ENCODE results near the gene ANO8.
A peak's percentile ranks its signal among the peaks of the same experiment; 100 is the strongest.
"Not testable (repeated sequence)": the region's sequence is repeated elsewhere in the genome, so short reads cannot be mapped to it uniquely, and the experiment has no call there.

The ANO8 gene

DNA sequence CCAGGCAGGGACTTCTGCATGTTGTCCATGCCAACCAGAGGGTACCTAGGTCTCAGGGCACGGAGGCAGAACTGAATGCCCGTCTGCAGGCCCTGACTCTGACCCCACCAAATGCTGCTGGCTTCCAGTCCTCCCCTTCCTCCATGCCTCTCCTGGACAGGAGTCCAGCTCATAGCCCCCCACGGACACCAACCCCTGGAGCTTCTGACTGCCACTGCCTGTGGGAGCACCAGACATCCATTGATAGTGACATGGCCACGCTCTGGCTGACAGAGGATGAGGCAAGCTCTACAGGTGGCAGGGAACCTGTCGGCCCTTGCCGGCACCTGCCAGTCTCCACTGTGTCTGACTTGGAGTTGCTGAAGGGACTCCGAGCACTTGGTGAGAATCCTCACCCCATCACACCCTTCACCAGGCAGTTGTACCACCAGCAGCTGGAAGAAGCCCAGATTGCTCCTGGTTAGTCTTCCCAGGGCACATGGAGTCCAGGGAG, 51.1 kb downstream of the ANO8 start:
- TF ChIP-seq SUZ12 (IDR thresholded peaks at IDR 0.05), result no peak
- ChIA-PET CTCF (interaction anchor here (0.7 to 1.1 kb wide), 2 partner anchors 17 to 49 kb away, joined by 3 to 5 read pairs; partner anchors contain the start of gene BABAM1), POLR2A (no interaction called here)
- DNase-seq (ENCODE audit: extremely low spot score), result no peak

DNA sequence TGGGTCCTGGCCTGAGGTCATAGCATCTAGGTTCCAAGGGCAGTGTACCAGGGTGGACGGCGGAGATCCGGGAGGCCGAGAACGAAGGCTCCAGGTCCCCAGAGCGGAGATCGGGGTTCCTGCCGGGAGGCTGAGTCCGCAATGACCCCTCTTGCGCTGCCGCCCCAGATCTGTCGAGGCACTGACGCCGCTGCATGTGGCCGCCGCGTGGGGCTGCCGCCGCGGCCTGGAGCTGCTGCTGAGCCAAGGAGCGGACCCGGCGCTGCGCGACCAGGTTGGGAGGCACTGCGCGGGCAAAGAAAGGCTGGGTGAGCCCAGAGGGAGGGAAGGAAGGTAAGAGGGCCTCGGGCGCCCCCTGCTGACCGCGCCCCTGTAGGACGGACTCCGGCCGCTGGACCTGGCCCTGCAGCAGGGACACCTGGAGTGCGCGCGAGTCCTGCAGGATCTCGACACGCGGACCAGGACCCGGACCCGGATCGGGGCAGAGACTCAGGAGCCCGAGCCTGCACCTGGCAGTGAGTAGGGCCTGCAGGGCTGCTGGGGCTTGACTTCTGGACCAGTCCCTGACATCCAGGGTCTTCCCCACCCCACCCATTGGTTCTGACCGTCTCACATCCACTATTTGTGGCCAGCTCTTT, 52.0 kb downstream of the ANO8 start:
- POLR2A ChIA-PET, result no interaction called here
- TF ChIP-seq, protein P1, sequence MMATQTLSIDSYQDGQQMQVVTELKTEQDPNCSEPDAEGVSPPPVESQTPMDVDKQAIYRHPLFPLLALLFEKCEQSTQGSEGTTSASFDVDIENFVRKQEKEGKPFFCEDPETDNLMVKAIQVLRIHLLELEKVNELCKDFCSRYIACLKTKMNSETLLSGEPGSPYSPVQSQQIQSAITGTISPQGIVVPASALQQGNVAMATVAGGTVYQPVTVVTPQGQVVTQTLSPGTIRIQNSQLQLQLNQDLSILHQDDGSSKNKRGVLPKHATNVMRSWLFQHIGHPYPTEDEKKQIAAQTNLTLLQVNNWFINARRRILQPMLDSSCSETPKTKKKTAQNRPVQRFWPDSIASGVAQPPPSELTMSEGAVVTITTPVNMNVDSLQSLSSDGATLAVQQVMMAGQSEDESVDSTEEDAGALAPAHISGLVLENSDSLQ (IDR thresholded peaks at IDR 0.05), result no peak
- peak; percentile 75 for TF ChIP-seq L3MBTL2 (conservative IDR thresholded peaks at IDR 0.05)
- CTCF ChIA-PET, result interaction anchor here (0.6 to 1.0 kb wide), 3 partner anchors 22 to 261 kb away, joined by 3 to 4 read pairs (median 3); no protein-coding TSS in a partner anchor
- DNase-seq (ENCODE audit: extremely low spot score), result peak; percentile 87

DNA sequence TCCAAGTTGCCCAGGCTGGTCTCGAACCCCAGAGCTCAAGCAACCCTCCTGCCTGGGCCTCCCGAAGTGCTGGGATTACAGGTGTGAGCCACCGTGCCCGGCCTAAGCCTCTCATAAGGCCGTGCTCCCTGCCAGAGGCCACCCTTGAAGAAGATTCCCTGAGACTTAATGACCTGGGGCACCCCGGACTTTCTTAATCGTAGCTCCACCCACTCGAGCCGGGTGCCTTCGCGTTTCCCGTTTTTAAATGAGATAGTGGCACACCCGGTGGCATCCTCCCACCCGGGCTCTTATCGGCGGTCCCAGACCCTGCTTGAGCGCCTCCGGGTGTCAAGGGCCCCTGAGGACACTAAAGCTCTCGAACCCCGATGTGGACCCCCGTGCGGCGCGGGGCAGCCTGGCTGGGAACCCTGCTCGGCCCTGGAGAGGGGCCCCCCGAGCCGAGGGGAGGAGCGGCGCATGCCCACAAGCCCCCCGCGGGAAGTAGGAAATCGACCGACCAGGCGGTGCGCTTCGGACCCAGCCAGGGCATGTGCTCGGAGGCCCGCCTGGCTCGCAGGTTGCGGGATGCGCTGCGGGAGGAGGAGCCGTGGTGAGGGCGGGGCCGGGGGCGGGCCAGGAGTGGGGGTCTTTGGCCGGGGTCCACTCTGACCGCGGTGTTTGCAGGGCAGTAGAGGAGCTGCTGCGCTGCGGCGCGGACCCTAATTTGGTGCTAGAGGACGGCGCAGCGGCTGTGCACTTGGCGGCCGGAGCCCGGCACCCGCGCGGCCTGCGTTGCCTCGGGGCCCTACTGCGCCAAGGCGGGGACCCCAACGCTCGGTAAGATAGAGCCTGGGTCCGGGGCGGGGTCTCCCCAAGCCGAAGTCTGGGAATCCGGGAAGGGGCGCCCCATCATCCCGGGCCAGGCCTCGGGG, 53.0 kb downstream of the ANO8 start, which contains the start of gene ANKLE1:
TSS of gene ANKLE1 (plus strand) at position 511 of the 914 bp plus-strand sequence. CDS start at position 531, 20 bp downstream.
- TF ChIP-seq FOXM1 (IDR thresholded peaks at IDR 0.05; ENCODE audit: borderline replicate concordance) (no peak), L3MBTL2 (conservative IDR thresholded peaks at IDR 0.05) (no peak), SP1 (IDR thresholded peaks at IDR 0.05) (no peak), FOXA1 (IDR thresholded peaks at IDR 0.05) (no peak), FOXK2 (IDR thresholded peaks at IDR 0.05) (no peak), SUZ12 (IDR thresholded peaks at IDR 0.05) (no peak), ZNF384 (IDR thresholded peaks at IDR 0.05) (no peak), ELF4 (IDR thresholded peaks at IDR 0.05) (no peak), TARDBP (IDR thresholded peaks at IDR 0.05) (no peak), HDGF (IDR thresholded peaks at IDR 0.05; ENCODE audit: borderline replicate concordance) (no peak), LEF1 (IDR thresholded peaks at IDR 0.05; ENCODE audit: borderline replicate concordance) (no peak), CTBP1 (IDR thresholded peaks at IDR 0.05; ENCODE audit: borderline replicate concordance) (no peak), ARNT (IDR thresholded peaks at IDR 0.05) (no peak), BHLHE40 (IDR thresholded peaks at IDR 0.05; ENCODE audit: borderline replicate concordance) (no peak), NFRKB (IDR thresholded peaks at IDR 0.05) (no peak)
- TF ChIP-seq, protein P1 (IDR thresholded peaks at IDR 0.05), result no peak
- DNase-seq (ENCODE audit: extremely low spot score), result no peak
- POLR2A ChIA-PET, result interaction anchor here (0.6 to 1.2 kb wide), 3 partner anchors 9 to 15 kb away, joined by 3 to 6 read pairs (median 4); partner anchors contain the start of gene BABAM1

DNA sequence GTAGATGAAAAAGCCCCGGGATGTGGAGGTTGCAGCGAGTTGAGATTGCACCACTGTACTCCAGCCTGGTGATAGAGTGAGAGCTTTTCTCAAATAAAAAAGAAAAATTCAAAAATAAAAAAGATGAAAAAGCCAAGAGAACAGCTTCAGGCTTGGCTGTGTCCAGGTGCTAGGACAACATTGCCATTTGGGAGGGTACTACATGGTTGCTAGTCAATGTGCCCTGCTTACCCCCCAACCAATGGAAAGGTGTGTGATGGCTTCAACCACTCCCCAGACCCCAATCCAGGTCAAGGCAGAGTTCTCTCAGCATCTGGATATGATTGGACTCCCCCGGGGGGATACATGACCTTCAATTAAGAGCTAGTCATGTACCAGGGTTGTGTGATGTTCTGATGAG, 55.2 kb downstream of the ANO8 start:
- CTCF ChIA-PET, result interaction anchor here (1.2 to 1.4 kb wide), 2 partner anchors 26 to 74 kb away, joined by 3 read pairs; partner anchors contain the start of gene MRPL34

More for the DNA sequence above, 53.0 kb downstream of the ANO8 start, which contains the start of gene ANKLE1:
- CTCF ChIA-PET, result interaction anchor here (0.9 to 1.0 kb wide), 2 partner anchors 21 to 76 kb away, joined by 3 to 4 read pairs; no protein-coding TSS in a partner anchor

DNA sequence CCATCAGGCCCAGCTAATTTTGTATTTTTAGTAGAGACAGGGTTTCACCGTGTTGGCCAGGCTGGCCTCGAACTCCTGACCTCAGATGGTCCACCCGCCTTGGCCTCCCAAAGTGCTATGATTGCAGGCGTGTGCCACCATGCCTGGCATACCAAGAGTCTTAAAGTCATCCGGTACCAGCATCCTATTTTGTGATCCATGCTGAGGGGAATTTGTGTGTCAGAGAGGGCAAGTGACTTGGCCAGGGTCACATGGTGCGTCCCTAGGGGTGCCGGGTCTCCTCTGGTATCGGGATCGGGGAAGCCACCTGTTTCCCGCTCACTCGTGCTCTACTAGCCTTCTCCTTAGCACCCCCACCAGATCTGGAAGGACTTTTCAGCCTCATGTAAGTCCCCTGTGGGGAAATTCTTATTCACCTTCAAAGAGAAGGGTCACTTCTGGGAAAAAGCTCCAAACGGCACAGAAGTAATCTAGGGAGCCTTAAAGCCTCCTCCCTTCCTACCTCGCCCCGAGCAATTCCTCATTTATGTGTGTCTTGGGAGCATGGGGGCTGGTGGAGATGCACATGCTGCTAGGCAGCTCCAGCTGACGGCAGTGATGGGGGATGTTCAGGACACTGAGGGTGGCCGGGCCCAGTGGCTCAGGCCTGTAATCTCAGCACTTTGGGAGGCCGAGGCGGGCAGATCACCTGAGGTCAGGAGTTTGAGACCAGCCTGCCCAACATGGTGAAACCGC, 59.0 kb downstream of the ANO8 start:
- ChIA-PET POLR2A (no interaction called here), CTCF (no interaction called here)
- DNase-seq (ENCODE audit: extremely low spot score), result no peak
- no peak for TF ChIP-seq FOXM1 (IDR thresholded peaks at IDR 0.05; ENCODE audit: borderline replicate concordance)
- TF ChIP-seq BHLHE40 (IDR thresholded peaks at IDR 0.05; ENCODE audit: borderline replicate concordance), result no peak
- TF ChIP-seq SUZ12 (IDR thresholded peaks at IDR 0.05), result no peak
- TF ChIP-seq TARDBP (IDR thresholded peaks at IDR 0.05), result no peak
- no peak for TF ChIP-seq CTBP1 (IDR thresholded peaks at IDR 0.05; ENCODE audit: borderline replicate concordance)
- TF ChIP-seq ELF4 (IDR thresholded peaks at IDR 0.05), result no peak
- TF ChIP-seq L3MBTL2 (conservative IDR thresholded peaks at IDR 0.05), result no peak
- no peak for TF ChIP-seq ARNT (IDR thresholded peaks at IDR 0.05)
- no peak for TF ChIP-seq HDGF (IDR thresholded peaks at IDR 0.05; ENCODE audit: borderline replicate concordance)
- TF ChIP-seq, protein P1 (IDR thresholded peaks at IDR 0.05), result no peak
- no peak for TF ChIP-seq FOXK2 (IDR thresholded peaks at IDR 0.05)
- TF ChIP-seq NFRKB (IDR thresholded peaks at IDR 0.05), result no peak
- TF ChIP-seq SP1 (IDR thresholded peaks at IDR 0.05), result no peak
- no peak for TF ChIP-seq ZNF384 (IDR thresholded peaks at IDR 0.05)
- no peak for TF ChIP-seq LEF1 (IDR thresholded peaks at IDR 0.05; ENCODE audit: borderline replicate concordance)
- no peak for TF ChIP-seq FOXA1 (IDR thresholded peaks at IDR 0.05)

More for the DNA sequence above, 55.2 kb downstream of the ANO8 start:
- POLR2A ChIA-PET, result interaction anchor here (1.0 to 1.8 kb wide), 3 partner anchors 14 to 64 kb away, joined by 3 to 6 read pairs (median 4); partner anchors contain the start of gene USE1
- TF ChIP-seq FOXA1 (IDR thresholded peaks at IDR 0.05), result no peak
- no peak for TF ChIP-seq HDGF (IDR thresholded peaks at IDR 0.05; ENCODE audit: borderline replicate concordance)
- no peak for TF ChIP-seq BHLHE40 (IDR thresholded peaks at IDR 0.05; ENCODE audit: borderline replicate concordance)
- no peak for TF ChIP-seq FOXK2 (IDR thresholded peaks at IDR 0.05)
- TF ChIP-seq ZNF384 (IDR thresholded peaks at IDR 0.05), result no peak
- no peak for TF ChIP-seq TARDBP (IDR thresholded peaks at IDR 0.05)
- TF ChIP-seq, protein P1 (IDR thresholded peaks at IDR 0.05), result no peak
- TF ChIP-seq ARNT (IDR thresholded peaks at IDR 0.05), result no peak
- no peak for TF ChIP-seq SUZ12 (IDR thresholded peaks at IDR 0.05)
- no peak for TF ChIP-seq FOXM1 (IDR thresholded peaks at IDR 0.05; ENCODE audit: borderline replicate concordance)
- TF ChIP-seq LEF1 (IDR thresholded peaks at IDR 0.05; ENCODE audit: borderline replicate concordance), result no peak
- TF ChIP-seq L3MBTL2 (conservative IDR thresholded peaks at IDR 0.05), result no peak
- TF ChIP-seq NFRKB (IDR thresholded peaks at IDR 0.05), result no peak
- TF ChIP-seq ELF4 (IDR thresholded peaks at IDR 0.05), result no peak
- DNase-seq (ENCODE audit: extremely low spot score), result no peak

DNA sequence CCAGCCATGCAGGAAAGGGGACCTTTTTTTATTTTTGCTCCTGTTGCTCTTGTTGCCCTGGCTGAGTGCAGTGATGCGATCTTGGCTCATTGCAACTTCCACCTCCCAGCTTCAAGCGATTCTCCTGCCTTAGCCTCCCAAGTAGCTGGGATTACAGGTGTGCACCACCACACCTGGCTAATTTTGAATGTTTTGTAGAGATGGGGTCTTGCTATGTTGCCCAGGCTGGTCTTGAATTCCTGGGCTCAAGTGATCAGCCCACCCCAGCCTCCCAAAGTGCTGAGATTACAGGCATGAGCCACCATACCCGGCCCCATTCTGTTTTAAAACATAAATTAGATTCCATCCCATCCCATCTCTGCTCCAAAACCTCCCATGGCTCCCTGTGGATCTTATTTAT, 59.8 kb downstream of the ANO8 start:
- DNase-seq (ENCODE audit: extremely low spot score); POLR2A ChIA-PET; CTCF ChIA-PET: not testable (repeated sequence)
